Hepatocyte (in vitro differentiated cells): ENCODE results near the gene BRINP2.

Experiments used
- EZH2 ChIP-seq: fragments of 200-600 bp; sonication (generic); IDR thresholded peaks from 2 replicates; pipeline ENCODE4 v1.6.1; 2016; ENCODE audit warnings: antibody characterized with exemption, mild to moderate bottlenecking, borderline replicate concordance
- EZH2phosphoT487 ChIP-seq: fragments of 200-600 bp; sonication (generic); IDR thresholded peaks from one replicate; pipeline ENCODE4 v1.6.1; 2018; ENCODE audit warnings: antibody characterized with exemption, mild to moderate bottlenecking, low read depth, moderate library complexity; ENCODE audit not compliant: unreplicated experiment, severe bottlenecking
- TF ChIP-seq, protein P1 (sequence below): fragments of 200-600 bp; sonication (generic); IDR thresholded peaks from 2 replicates; pipeline ENCODE4 v1.5.1; 2016; ENCODE audit warnings: antibody characterized with exemption, mild to moderate bottlenecking; ENCODE audit not compliant: poor library complexity

DNA sequence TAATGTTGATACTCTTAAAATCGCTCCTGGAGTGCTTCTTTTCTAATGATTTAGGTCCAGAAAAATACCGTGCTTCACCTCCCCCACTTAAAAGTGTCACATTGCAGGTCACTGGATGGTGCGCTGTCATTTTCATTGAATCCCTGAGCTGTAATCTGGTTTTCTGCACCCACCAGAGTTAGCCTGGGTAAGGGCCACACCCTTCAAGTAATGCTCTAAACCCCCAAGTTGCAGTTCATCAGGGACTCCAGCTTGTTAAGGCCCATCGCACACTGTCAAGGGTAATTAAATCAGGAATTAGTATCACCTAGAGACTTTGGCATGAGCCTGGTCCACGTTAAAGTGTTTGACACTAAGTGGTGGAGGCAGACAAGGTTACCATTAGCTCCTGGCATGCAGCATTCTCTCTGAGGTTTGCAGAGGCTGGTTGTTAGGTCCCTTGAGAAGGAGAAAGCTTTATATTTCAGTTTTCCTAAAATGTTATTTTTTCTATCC is 40.3 kb upstream of the BRINP2 start:
- TF ChIP-seq EZH2phosphoT487 (no peak), EZH2 (no peak)
- TF ChIP-seq, protein P1, sequence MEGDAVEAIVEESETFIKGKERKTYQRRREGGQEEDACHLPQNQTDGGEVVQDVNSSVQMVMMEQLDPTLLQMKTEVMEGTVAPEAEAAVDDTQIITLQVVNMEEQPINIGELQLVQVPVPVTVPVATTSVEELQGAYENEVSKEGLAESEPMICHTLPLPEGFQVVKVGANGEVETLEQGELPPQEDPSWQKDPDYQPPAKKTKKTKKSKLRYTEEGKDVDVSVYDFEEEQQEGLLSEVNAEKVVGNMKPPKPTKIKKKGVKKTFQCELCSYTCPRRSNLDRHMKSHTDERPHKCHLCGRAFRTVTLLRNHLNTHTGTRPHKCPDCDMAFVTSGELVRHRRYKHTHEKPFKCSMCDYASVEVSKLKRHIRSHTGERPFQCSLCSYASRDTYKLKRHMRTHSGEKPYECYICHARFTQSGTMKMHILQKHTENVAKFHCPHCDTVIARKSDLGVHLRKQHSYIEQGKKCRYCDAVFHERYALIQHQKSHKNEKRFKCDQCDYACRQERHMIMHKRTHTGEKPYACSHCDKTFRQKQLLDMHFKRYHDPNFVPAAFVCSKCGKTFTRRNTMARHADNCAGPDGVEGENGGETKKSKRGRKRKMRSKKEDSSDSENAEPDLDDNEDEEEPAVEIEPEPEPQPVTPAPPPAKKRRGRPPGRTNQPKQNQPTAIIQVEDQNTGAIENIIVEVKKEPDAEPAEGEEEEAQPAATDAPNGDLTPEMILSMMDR: no peak
